ENCODE data around the gene ABCA2. TPM values are rescaled to one million over a fixed set of nuclear protein-coding genes. Genes with fewer than 3 reads are reported as not detected.

ABCA2 gene
- polyA plus RNA-seq, 1 of the 3 experiments (the other 2 are of a cell fraction): 34.7 TPM

Other genes starting within 250 kb of the ABCA2 start
- 112 and 135 TPM in 2 replicates for gene TMEM141, start 236.9 kb downstream of the ABCA2 start, polyA plus RNA-seq (2012; rRNA removed)
- 5.3 and 6.8 TPM in 2 replicates for gene CCDC183, start 231.9 kb downstream of the ABCA2 start, polyA plus RNA-seq (2012; rRNA removed)
- 40.0 and 43.6 TPM in 2 replicates for gene RABL6, start 220.3 kb downstream of the ABCA2 start, polyA plus RNA-seq (2012; rRNA removed)
- 2.4 and 2.6 TPM in 2 replicates for gene AJM1, start 185.8 kb downstream of the ABCA2 start, polyA plus RNA-seq (2012; rRNA removed)
- gene PHPT1, start 178.8 kb downstream of the ABCA2 start, polyA plus RNA-seq (2012; rRNA removed): 338 and 517 TPM in 2 replicates
- 4.2 and 5.0 TPM in 2 replicates for gene MAMDC4, start 175.9 kb downstream of the ABCA2 start, polyA plus RNA-seq (2012; rRNA removed)
- 756 and 1,070 TPM in 2 replicates for gene EDF1, start 161.9 kb downstream of the ABCA2 start, polyA plus RNA-seq (2012; rRNA removed)
- gene TRAF2, start 141.7 kb downstream of the ABCA2 start, polyA plus RNA-seq (2012; rRNA removed): 13.3 and 15.4 TPM in 2 replicates
- gene FBXW5, start 83.5 kb downstream of the ABCA2 start, polyA plus RNA-seq (2012; rRNA removed): 78.9 and 85.5 TPM in 2 replicates
- 0.28 and 0.49 TPM in 2 replicates for gene C8G, start 83.0 kb downstream of the ABCA2 start, polyA plus RNA-seq (2012; rRNA removed)
- 0.87 and 1.1 TPM in 2 replicates for gene LCN12, start 76.0 kb downstream of the ABCA2 start, polyA plus RNA-seq (2012; rRNA removed)
- not detected in 2 replicates for gene PTGDS, start 50.7 kb downstream of the ABCA2 start, polyA plus RNA-seq (2012; rRNA removed)
- not detected in 2 replicates for gene LCNL1, start 45.2 kb downstream of the ABCA2 start, polyA plus RNA-seq (2012; rRNA removed)
- gene PAXX, start 35.8 kb downstream of the ABCA2 start, polyA plus RNA-seq (2012; rRNA removed): 37.8 and 52.9 TPM in 2 replicates
- 0.60 and 1.0 TPM in 2 replicates for gene CLIC3, start 31.7 kb downstream of the ABCA2 start, polyA plus RNA-seq (2012; rRNA removed)
- gene FUT7, start 3.9 kb upstream of the ABCA2 start, polyA plus RNA-seq (2012; rRNA removed): not detected in 2 replicates
- gene NPDC1, start 17.9 kb upstream of the ABCA2 start, polyA plus RNA-seq (2012; rRNA removed): 47.4 and 48.1 TPM in 2 replicates
- gene ENTPD2, start 25.8 kb upstream of the ABCA2 start, polyA plus RNA-seq (2012; rRNA removed): not detected in 2 replicates
- 4.6 and 6.0 TPM in 2 replicates for gene SAPCD2, start 42.3 kb upstream of the ABCA2 start, polyA plus RNA-seq (2012; rRNA removed)
- gene UAP1L1, start 49.3 kb upstream of the ABCA2 start, polyA plus RNA-seq (2012; rRNA removed): 3.2 and 5.6 TPM in 2 replicates
- 57.8 and 61.9 TPM in 2 replicates for gene MAN1B1, start 58.7 kb upstream of the ABCA2 start, polyA plus RNA-seq (2012; rRNA removed)
- gene DPP7, start 86.5 kb upstream of the ABCA2 start, polyA plus RNA-seq (2012; rRNA removed): 127 and 141 TPM in 2 replicates
- 0.03 TPM in 1 of 2 replicates, not detected in the other for gene GRIN1, start 110.9 kb upstream of the ABCA2 start, polyA plus RNA-seq (2012; rRNA removed)
- gene LRRC26, start 141.8 kb upstream of the ABCA2 start, polyA plus RNA-seq (2012; rRNA removed): not detected in 2 replicates
- not detected in 2 replicates for gene TMEM210, start 143.8 kb upstream of the ABCA2 start, polyA plus RNA-seq (2012; rRNA removed)
- gene ANAPC2, start 160.3 kb upstream of the ABCA2 start, polyA plus RNA-seq (2012; rRNA removed): 35.1 and 37.7 TPM in 2 replicates
- 100 and 124 TPM in 2 replicates for gene SSNA1, start 160.4 kb upstream of the ABCA2 start, polyA plus RNA-seq (2012; rRNA removed)
- 4.4 and 5.2 TPM in 2 replicates for gene TPRN, start 172.5 kb upstream of the ABCA2 start, polyA plus RNA-seq (2012; rRNA removed)
- gene TMEM203, start 177.4 kb upstream of the ABCA2 start, polyA plus RNA-seq (2012; rRNA removed): 55.6 and 57.0 TPM in 2 replicates
- gene NDOR1, start 177.5 kb upstream of the ABCA2 start, polyA plus RNA-seq (2012; rRNA removed): 7.9 and 8.6 TPM in 2 replicates
- gene RNF208, start 194.0 kb upstream of the ABCA2 start, polyA plus RNA-seq (2012; rRNA removed): 2.0 and 2.7 TPM in 2 replicates
- 2.1 and 2.2 TPM in 2 replicates for gene CYSRT1, start 196.9 kb upstream of the ABCA2 start, polyA plus RNA-seq (2012; rRNA removed)
- 0.03 and 0.08 TPM in 2 replicates for gene RNF224, start 199.3 kb upstream of the ABCA2 start, polyA plus RNA-seq (2012; rRNA removed)
- 0.06 TPM in 1 of 2 replicates, not detected in the other for gene SLC34A3, start 202.7 kb upstream of the ABCA2 start, polyA plus RNA-seq (2012; rRNA removed)
- gene TUBB4B, start 213.1 kb upstream of the ABCA2 start, polyA plus RNA-seq (2012; rRNA removed): 415 and 508 TPM in 2 replicates
- not detected in 2 replicates for gene STPG3, start 223.0 kb upstream of the ABCA2 start, polyA plus RNA-seq (2012; rRNA removed)
- 52.6 and 62.7 TPM in 2 replicates for gene NELFB, start 227.1 kb upstream of the ABCA2 start, polyA plus RNA-seq (2012; rRNA removed)
- 0.81 and 0.99 TPM in 2 replicates for gene TOR4A, start 249.5 kb upstream of the ABCA2 start, polyA plus RNA-seq (2012; rRNA removed)

All from SK-N-SH (cell line).